ENCODE results near the gene KCTD20. TPM values are rescaled to one million over a fixed set of nuclear protein-coding genes. Genes with fewer than 3 reads are reported as not detected.

KCTD20 gene
- total and polyA plus RNA-seq, 11 donors: 8.3 to 43.9 (median 27.7) TPM

GRCh38 chr6:36418558-36418957, 24.2 kb upstream of the KCTD20 start:
- DNase-seq: no peak
- Histone ChIP-seq H3K27me3 (no peaks in the 10 kb centered on the region), H3K9me3 (peaks cover 0 to 4% (median under 1%) of the 10 kb centered on the region in 12 donors), H3K36me3 (no peaks in the 10 kb centered on the region), H3K4me3 (no peak overlapping the region), H3K4me1 (peaks cover 0 to 9% (median 5%) of the 10 kb centered on the region in 12 donors), H3K27ac (no peak overlapping the region)
- 74 to 87% (median 81%) methylated on average over 3 of the region's 3 CpGs for WGBS, 4 donors
- no peak for TF ChIP-seq POLR2A (IDR thresholded peaks at IDR 0.05)
- ATAC-seq: no peak
- intact Hi-C loops (cut with DNase I): loop anchor here in 1 of 10 donors (10.0 kb wide), 1 partner anchor 276 kb away; the partner anchor contains the start of gene RAB44

- DNase-seq: no peak
- Histone ChIP-seq H3K27me3 (no peaks in the 10 kb centered on the region), H3K4me3 (no peak overlapping the region), H3K9me3 (no peaks in the 10 kb centered on the region), H3K36me3 (no peaks in the 10 kb centered on the region), H3K27ac (no peak overlapping the region), H3K4me1 (peaks cover 0 to 13% (median 6%) of the 10 kb centered on the region in 12 donors)
- intact Hi-C loops (cut with DNase I): loop anchor here in 1 of 10 donors (10.0 kb wide), 1 partner anchor 275 kb away; the partner anchor contains the start of gene RAB44
- TF ChIP-seq CTCF (IDR thresholded peaks at IDR 0.05) (no peak), POLR2A (IDR thresholded peaks at IDR 0.05) (no peak)
- ATAC-seq: no peak
- WGBS, 4 donors: 73 to 98% (median 82%) methylated on average over 1 of the region's 1 CpG
Observed at GRCh38 chr6:36419310-36419709, 23.5 kb upstream of the KCTD20 start.

GRCh38 chr6:36422714-36423100, 20.1 kb upstream of the KCTD20 start:
- intact Hi-C loops (cut with DNase I): loop anchor here in 8 of 10 donors (1.0 to 10.0 kb wide), 11 partner anchors 20 to 342 kb away; partner anchors contain the start of genes KCTD20 (in 5 of the 8), PXT1 (in 5 of the 8), SRSF3 (in 2 of the 8) and CDKN1A (in 1 of the 8)

GRCh38 chr6:36423101-36423824, 19.5 kb upstream of the KCTD20 start:
- no peaks in the 10 kb centered on the region for H3K36me3 ChIP-seq
- TF ChIP-seq CTCF (IDR thresholded peaks at IDR 0.05) (peak; percentile 45 to 87 (median 64)), POLR2A (IDR thresholded peaks at IDR 0.05) (peak in 1 of 2 donors; percentile 71)
- peak overlapping the region in 11 of 12 donors; percentile 55 to 87 (median 71) for H3K27ac ChIP-seq
- H3K9me3 ChIP-seq: no peaks in the 10 kb centered on the region
- peak; percentile 99 for DNase-seq
- intact Hi-C loops (cut with DNase I): loop anchor here in 8 of 10 donors (1.0 to 10.0 kb wide), 11 partner anchors 19 to 342 kb away; partner anchors contain the start of genes KCTD20 (in 5 of the 8), PXT1 (in 5 of the 8), SRSF3 (in 2 of the 8) and CDKN1A (in 1 of the 8)
- H3K4me3 ChIP-seq: peak overlapping the region in 11 of 12 donors; percentile 35 to 67 (median 56)
- H3K4me1 ChIP-seq: peaks cover 0 to 13% (median 6%) of the 10 kb centered on the region in 12 donors
- H3K27me3 ChIP-seq: no peaks in the 10 kb centered on the region
- WGBS, 4 donors: 0 to 2% (median 1%) methylated on average over 22 to 51 of the region's 51 CpGs
- ATAC-seq: peak; percentile 100

More at GRCh38 chr6:36422714-36423100, 20.1 kb upstream of the KCTD20 start:
- H3K4me1 ChIP-seq: peaks cover 0 to 13% (median 6%) of the 10 kb centered on the region in 12 donors
- H3K27ac ChIP-seq: peak overlapping the region in 11 of 12 donors; percentile 39 to 87 (median 71)
- no peak for ATAC-seq
- 15 to 23% (median 17%) methylated on average over 4 of the region's 4 CpGs for WGBS, 4 donors
- H3K27me3 ChIP-seq: no peaks in the 10 kb centered on the region
- DNase-seq: no peak
- H3K9me3 ChIP-seq: no peaks in the 10 kb centered on the region
- no peaks in the 10 kb centered on the region for H3K36me3 ChIP-seq
- H3K4me3 ChIP-seq: peak overlapping the region in 11 of 12 donors; percentile 35 to 67 (median 56)
- TF ChIP-seq CTCF (IDR thresholded peaks at IDR 0.05): no peak
- TF ChIP-seq POLR2A (IDR thresholded peaks at IDR 0.05): no peak
